Mesenteric fat pad (tissue), 1 donor: Measurements from ENCODE around the gene ATRN. TPM values are rescaled to one million over a fixed set of nuclear protein-coding genes. Genes with fewer than 3 reads are reported as not detected.

Experiments
- DNase-seq: peaks from one replicate; pipeline ENCODE4 v3.0.0-alpha.2; 2020; ENCODE audit warnings: low spot score
- total RNA-seq: library from RNA; stranded (reverse); fragmentation: NEBNext Ultra II Directional; extraction: Animal tissue kit (Norgen Biotek cat#: 25700); gene quantifications from one replicate; pipeline ENCODE4 v1.2.1, GENCODE V29; 2021
- donor health status: DM: yes; HTN: yes; CAD: no.

Gene ATRN
- total RNA-seq, 1 donor from 2014 or later, result 32.5 TPM

DNA sequence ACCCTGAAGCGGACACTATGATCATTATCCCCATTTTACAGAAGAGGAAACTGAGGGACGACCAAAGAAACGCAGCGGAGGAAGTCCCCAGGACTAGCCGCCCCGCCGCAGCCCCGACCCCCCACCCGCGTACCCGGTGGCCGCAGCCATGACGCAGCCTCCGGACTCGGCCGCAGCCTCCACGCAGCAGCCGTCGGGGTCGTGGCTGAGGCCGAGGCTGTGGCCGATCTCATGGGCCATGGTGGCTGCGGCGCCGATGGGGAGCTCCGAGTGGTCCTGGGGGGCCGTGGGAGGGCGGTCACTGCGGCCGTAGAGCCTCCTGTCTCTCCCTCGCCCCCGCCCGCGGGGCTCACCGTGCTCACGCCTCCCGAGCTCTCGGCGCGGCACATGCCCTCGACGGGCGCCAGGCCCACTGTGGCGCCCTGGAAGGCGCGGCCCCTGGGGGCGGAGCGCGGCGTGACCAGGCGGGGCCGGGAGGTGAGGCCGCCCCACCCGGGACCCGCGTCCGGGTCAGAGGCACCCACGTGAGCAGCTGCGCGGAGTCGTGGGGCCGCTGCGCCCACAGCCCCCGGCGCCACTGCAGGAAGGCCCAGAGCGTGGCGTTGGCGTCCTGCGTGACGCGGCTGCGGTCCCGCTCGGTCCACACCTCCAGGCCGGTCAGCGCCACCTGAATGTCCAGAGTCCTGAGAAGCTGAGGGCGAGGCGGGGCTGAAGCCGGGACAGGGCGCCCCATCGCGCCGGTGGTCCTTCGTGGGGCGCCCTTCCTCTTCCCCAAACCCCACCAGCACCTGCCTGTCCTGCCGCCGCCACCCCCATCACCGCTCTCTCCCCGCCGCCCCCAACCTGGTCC lies 202.6 kb downstream of the ATRN start:
- DNase-seq, result no peak

DNA sequence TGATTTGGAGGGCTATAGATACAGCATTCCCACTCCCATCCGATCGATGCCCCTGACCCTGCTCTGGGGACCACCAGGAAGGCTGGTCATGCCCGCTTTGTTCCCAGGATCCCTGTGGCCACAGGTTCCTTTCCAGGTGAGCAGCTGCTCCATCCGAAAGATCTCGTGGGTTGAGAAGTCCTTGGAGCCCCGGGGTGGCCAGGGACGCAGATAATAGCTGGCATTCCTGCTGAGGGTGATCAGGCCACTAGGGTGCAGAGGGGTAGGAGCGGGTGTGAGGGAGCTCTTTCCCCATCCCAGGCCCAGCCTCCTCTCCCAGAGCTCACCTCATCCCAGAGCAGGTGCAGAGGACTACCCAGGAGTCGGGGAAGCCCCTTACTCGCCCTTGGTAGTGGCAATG lies 203.6 kb downstream of the ATRN start:
- DNase-seq, result no peak

DNA sequence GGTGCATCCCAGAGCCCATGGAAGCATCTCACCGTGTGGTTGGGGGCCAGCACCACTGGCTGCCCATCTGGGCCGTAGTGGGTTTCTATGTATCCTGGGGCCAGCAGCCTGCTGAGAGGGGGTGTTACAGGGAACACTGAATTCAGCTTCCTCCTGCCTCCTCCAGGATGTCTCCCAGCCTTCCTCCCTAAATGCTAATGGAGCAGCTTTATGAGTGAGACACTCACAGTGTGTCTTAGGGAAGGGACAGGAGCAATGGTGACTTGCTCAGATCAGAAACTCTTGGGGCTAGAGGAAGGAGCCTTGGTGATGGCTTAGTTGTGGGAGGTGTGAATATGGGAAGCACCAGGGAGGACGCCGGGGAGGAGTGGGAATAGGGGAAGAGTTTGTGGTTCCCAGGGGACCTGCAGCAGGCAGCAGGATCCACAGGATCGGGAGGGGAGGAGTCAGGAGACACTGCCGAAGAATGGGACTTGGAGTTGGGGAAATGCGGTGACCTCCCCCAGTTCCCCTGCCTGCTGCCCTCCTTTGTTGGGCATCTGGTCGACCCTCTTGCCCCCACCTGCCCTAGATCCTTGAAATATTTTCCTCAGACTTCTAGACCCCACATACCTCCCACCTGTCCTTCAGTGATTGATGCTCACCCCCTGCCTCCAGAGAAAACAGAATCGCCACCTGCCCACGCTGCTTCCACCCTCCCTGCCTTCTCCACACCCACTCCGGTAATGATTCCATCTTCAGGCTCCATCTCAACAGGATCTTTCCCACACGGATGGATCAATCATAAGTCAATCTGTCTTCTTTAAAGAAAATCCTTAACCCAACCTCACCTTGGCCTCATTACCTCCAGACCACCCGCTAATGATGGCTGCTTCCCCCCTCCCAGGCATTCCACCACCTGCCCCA lies 204.4 kb downstream of the ATRN start:
- no peak for DNase-seq

DNA sequence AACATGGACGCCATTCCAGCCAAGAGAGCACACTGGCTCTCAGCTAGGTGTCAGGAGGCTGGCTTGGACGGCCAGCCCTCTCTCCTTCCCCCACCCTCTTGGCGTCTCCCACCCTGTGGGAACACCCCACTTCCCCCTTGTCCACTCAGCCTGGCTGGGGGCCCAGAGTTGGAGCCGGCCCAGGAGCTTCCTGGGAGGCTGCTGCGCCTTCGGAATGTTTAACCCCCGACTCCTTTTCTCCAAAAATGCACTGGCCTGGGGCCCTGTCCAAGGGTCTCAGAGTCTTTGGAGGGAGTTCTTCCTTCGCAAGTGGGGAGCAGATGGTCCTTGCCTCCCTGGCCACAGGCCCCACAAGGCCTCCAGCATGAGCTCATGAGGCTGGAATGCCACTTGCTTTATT lies 206.9 kb downstream of the ATRN start:
- no peak for DNase-seq

DNA sequence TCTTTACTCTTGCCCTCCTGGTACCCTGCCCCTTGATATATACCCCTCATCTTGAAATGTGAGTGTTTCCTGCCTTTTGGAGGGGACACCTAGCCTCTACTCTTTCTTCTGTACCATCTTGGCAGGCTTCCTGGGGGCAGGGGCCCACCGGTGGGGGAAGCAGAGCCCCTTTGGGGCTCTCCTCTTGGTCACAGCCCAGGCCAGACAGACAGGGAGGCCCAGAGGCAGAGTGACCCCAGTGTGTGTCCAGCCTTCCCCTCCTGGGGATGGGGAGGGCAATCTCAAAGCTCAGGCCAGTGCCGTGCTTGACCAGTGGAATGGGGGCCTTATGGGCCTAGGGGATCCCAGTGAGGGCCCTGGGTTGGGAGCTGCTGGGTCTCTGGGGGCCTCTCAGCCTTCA lies 207.4 kb downstream of the ATRN start:
- no peak for DNase-seq

DNA sequence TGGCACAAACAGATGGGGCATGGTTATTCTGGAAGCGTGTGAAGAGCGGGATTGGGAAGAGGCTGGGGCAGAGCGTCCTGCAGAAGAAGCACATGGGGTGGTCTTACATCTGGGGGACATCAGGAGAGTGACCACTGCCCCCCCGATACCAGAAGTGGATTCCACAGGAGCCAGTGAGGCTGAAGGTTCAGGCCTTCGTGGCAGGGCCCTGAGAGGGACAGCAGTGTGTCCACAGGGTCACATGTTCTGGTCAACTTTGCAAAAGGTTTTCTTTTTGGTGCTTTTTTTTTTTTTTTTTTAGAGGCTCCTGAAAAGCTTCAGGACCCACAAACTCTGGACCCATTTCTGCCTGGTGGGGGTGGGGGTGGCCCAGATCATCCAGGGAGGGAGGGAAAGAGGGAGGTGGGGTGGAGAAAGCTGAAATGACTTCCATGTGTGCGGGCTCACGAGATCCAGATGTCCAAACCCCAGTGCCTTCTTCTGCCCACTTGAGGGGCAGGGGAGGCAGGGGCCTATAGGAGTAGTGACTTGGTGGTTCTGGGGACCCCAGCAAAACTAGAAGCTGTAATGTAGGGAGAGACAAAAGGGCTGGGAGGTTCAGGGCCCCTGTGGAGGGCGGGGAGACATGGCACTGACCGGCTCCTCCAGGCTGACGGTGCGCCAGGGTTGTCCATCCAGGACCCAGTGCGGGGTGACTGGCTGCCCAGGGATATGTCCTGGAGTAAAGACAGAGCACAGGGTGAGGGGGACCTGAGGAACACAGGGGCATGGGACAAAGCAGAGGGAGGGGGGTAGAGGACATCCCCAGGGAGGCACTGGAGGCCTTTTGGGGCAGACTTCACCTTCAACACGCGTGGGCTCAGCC lies 208.3 kb downstream of the ATRN start:
- no peak for DNase-seq

DNA sequence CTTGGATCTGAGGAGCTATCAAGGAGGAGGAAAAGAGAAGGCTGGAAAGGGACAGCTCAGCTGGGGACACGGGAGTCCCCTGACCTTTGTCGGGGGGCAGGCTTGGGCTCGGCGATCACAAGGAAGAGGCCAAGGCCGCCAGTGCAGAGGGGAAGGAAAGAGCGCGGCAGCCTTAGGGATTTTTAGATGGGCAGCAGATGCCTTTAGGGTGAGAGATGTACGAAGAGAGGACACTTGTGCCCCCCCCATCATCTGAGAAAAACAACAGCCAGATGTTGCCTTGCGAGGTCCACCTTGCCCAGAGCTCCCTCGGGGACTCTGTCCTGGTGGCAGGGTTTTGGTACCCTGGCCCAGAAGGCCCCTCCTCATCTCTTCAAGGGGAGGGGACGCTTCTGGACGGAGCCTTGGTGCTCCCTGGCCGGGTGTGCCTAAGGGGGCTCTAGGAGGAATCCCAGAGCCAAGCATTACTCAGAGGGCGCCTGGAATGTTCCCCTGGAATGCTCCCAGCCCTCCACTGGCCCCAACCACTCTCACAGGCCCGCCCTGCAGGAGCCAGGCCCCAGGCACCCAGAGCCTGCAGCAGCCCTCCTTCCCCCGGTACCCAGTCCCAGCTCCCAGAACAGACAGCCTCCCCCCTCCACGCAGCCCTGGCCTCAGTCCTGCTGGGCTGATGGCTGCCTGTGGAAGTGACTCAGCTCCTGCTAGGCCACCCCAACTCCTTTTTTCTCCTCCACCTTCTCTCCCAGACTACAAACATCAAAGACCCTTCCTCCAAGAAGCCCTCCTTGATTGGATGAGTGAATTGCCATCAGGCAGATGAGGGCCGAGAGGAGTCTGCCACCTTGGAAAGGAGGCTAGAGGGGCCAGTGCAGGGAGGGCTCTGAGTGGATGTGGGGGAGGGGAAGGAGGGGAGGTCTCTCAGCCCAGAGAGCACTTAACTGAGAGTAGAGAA lies 209.2 kb downstream of the ATRN start:
- no peak for DNase-seq

DNA sequence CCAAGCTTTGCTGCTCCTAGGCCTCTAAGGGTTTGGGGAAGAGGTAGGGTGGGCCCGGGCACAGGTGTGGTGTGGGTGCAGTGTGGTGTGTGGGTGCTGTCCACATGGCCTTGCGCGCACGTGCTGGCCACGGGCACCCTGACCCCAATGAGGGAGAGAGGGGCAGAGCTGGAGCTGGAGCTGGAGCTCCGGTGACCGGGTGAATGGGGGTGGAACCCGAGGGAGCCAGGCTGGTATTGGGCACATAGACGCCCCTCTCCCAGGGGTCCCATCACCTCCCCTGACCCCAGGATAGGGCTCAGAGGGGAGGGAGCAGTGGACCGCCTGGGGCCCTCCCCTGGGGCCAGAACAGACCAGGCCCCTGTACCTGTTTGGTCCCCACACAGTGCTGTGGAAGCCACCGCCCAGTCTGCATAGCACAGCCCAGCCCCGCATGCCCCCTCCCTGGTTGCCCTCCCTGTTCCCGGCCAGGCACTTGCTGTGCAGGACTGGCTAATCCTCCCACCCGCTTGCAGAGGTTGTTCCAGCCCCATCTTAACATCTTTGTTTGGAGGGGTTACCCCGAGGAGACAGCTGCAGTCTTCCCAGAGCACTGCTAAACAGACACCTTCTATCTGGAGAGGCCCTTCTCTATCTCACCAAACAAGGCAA lies 210.0 kb downstream of the ATRN start:
- DNase-seq, result no peak

DNA sequence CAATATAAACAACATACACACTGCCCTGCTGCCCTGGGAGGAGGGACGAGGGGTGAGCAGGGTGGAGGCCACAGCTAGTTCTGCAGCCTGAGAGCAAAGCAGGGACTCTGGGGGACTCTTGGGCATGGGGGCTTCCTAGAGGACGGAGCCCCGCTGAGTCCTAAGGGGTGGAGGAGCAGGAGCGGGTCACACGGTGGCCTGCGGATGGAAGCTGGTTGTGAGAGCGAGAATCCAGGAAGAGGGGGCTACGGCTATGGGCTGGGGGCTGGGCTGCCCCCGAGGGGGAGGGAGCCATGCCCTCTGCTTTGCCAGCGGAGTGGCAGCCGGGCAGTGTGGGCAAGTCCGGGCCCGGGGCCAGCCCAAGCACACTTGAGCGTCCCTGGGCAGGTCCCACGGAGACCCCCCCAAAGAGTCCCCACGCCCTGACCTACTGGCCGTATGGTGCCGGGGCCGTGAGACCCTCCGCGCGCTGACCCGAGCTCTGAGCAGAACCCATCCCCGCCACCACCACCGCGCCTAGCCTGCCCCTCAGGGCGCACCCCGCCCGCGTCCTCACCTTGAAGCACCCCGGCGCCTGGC lies 210.6 kb downstream of the ATRN start:
- no peak for DNase-seq

DNA sequence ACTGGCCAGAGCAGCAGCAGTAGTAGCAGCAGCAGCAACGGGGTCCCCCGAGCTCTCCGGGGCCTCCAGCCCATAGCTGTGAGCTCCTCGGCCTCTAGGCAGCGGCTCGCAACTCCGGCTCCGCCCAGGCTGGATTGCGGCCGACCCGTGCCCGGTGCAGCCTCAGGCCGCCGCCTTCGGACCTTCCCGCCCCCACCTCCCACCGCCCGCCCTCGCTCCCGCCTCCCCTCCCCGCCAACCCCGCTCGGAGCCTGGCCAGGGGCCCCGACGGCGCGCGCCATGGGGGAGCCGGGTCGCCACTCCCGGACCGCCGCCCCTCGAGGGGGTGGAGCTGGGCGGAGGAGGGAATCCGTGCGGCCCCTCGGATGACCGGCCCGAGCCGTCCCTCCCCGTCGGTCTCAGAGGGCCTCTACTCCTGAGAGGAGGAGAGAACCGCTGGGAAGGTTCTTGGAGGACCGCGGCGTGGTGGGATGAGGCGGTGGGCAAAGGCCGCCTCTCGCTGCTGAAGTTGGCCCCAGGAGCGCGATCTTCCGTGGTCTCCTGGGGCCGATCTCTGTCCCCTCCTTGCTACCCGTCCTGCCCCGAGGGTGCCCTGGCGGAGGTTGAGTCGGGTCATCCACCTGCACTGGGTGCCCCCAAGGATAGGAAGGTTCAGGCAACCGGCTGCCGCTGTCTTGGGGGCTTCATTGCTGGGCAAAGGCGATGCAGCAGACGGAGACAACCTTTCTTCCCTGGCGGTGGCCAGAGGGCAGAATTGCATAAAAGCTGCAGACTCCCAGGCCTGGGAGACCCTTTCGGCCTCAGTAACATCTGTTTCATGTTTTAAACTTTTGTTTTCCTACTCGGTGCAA lies 211.3 kb downstream of the ATRN start, which contains the start of gene ADAM33:
Gene ADAM33 (minus strand): TSS at position 80 of the 851 bp plus-strand sequence. CDS start 6 bp downstream, at position 74.
- no peak for DNase-seq

DNA sequence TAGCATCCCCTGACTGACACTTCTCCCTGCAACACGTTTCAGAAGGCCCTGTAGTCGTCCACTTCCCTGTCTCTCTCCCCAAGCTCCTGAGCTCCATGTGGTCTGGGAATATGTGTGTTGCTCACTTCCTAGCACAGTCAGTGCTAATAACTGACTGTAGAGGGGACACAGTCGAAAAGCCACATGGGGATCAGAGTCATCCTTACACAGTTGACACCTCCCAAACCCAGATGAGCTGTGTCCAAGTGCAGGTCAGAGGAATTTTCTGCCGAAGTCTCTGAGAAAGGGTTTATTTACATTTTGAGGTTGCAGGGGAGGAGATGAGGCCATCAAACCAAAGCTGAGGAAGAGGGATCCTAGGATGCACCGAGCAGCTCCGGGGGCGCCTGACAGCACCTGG lies 214.5 kb downstream of the ATRN start:
- DNase-seq, result no peak

DNA sequence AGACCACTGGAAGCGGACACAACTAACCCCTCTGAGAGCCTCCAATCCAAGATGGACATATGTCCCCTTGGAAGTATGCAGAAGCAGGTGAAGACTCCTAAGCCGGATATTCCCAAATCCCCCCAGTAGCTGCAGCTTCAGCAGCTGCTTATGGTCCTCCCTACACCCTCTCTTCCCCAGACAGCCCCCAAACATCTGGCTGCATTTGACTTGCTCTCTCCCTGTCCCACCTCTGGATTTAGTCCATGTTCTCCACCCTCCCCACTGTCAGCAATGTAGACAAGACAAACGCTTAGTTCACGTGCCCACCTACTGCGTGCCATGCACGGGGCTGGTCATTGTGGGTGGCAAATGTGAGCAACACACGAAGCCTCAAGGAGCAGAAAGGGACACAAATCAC lies 215.6 kb downstream of the ATRN start:
- DNase-seq, result no peak

DNA sequence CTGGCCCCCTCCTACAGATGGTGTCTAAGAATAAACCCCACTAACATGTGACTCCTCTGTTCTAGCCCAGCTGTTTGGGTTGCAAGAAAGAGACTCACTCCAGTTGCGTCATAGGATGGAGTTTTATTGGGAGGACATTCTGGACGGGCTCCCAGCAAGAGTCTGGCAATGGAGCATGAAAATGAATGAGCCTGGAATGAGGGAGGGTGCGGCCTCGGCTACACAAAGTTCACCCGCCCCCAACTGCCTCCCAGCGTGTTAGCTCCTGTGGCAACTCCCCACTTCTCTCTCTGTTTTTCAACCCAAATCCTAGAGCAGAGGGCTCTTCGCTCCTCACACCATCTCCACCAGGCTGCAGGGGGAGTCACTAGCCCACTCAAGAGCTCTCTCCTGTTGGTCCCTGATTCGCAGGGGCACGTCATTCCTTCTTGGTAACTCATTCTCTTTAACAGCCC lies 216.1 kb downstream of the ATRN start:
- no peak for DNase-seq

DNA sequence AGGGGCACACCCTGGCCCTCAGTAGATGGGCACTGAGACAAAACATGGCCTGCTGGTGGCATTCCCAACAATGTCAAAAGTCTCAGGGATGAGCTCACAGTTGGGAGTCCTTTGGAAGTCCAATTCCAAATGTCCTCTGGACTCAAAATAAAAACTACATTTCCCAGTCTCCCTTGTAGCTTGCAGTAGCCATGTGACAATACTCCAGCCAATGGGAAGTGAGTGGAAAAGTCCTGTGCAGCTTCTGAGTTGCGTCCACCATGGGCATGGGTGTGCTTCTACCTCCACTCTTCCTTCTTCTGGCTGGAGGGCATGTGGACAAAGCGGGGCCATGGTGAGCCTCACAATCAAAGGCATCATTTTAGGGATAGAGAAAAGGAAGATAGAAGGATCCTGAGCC lies 216.8 kb downstream of the ATRN start:
- no peak for DNase-seq

DNA sequence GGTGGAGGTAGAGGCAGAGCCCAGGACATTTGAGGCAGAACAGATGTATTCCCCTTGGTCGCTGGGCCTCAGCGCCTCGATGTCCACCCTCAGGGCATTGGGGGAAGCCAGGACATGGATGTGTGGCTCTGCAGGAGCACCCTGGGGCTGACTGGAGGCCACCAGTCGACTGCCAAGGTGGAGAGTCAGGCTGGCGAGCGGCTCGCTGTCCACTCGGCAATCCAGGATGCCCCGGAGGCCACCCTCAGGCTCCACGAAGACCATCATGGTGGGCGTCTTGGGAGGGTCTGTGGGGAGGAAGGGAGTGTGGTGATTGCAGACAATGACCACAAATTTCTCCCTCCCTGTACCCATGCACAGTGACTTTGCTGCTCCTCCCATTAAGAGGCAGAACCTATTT lies 219.2 kb downstream of the ATRN start:
- no peak for DNase-seq

DNA sequence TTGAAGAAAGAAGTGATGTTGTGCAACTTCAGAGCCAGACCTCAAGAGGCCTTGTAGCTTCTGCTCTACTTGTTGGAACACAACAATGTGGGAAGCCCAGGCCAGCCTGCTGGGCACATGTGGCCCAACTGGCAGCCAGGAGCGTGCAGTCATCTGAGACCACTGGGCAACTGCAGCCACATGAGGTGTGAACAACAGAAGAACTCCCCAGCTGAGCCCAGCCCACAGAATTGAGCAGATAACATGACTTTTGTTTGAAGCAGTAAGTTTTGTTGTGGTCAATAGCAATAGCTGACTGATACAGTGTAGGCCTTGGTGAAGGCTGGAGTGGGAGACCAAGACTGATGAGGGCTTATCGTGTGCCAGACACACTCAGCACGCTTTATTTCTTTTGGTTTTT lies 219.6 kb downstream of the ATRN start:
- DNase-seq, result no peak

DNA sequence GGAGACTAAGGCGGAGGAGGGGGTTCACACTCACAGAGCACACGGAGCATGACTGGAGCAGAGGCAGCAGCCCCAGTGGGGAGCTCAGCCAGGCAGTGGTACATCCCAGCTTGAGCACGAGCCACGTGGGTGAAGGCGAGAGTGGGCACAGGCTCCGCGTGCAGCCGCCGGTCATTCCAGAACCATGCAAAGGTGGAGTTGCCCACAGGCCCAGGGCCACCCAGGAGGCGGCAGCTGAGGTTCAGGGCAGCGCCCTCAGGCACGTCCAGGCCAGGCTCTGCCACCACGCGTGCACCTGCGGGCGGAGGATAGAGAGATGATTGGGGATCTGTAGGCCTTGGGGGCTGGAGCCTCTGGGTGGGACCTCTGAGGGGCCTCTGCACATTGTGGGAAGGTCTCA lies 220.5 kb downstream of the ATRN start:
- DNase-seq, result no peak

DNA sequence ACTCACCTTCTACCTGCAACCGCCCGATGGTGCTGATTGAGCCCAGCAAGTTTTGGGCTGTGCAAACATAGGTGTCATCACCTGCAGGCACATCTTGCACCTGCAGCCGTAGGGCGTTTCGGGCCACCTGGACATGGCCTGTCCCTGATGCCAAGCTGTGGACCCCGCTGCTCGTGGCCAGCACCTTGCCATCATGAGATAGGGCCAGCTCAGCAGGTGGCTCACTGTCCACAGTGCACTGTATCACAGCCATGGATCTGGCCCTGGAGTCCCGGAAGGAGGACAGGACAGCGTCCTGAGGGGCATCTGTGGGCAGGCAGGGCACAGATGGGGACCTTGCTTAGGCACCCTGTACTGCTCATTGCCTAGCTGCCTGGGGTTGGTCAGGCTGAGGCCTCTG lies 221.1 kb downstream of the ATRN start:
- DNase-seq, result no peak
